ENCODE measurements around the gene CSRNP3.

GRCh38 chr2:165630236-165630635 is 160.7 kb downstream of the CSRNP3 start:
- TF ChIP-seq POLR2A (IDR thresholded peaks at IDR 0.05) (no peak), CTCF (IDR thresholded peaks at IDR 0.05) (no peak)

All from right lobe of liver (tissue), 4 donors.